ENCODE data around the gene OCA2. TPM values are rescaled to one million over a fixed set of nuclear protein-coding genes. Genes with fewer than 3 reads are reported as not detected.

OCA2 gene
- total RNA-seq = 0.21 and 0.72 TPM in 2 replicates

GRCh38 chr15:28098766-28099554 is at the start of gene OCA2:
Gene OCA2 (minus strand): TSS chr15:28099315. CDS start chr15:28081874, 17,441 bp downstream.

Other genes starting within 250 kb of the OCA2 start
- 18.3 and 31.6 TPM in 2 replicates for gene HERC2, start 222.9 kb upstream of the OCA2 start, total RNA-seq

All from tracheal epithelial cell (primary cell).